HG03108 (cell line): ENCODE results near the gene SPINK9.

Experiments
- ATAC-seq: cut with Tn5 transposase; IDR thresholded peaks from one replicate; pipeline ENCODE4 v1.9.1; 2021; ENCODE audit warnings: moderate library complexity; ENCODE audit not compliant: unreplicated experiment

Gene SPINK9

DNA sequence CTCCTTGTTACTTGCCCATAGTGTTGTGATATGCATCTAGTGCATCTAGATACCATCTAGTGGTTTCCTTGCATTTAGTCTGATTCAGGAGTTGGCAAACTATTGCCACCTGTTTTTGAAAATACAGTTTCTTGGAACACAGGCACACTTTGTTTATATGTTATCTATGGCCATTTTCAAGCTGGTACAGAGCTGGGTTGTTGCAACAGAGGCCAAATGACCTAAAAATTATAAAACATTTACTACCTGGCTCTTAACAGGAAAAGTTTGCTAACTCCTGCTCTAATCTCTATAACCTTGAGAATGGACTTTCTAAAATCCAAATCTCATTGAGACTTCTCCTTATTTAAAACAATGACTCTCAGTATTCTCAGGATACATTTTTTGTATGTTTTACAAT is 29.0 kb downstream of the SPINK9 start:
- ATAC-seq: no peak

DNA sequence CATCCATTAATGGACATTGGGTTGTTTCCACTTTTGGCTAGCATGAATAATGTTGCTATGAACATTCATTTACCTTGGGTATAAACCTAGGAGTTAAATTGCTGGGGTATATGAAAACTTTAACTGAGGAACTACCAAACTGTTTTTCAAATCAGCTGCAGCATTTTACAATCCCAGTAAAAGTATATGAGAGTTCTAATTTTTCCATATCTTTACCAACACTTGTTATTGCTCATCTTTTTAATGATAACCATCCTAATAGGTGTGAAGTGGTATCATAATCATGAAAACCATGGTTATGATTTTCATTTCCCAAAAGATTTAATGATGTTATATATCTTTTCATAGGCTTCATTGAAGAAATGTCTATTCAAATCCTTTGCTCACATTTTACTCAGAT is 32.9 kb downstream of the SPINK9 start:
- no peak for ATAC-seq

DNA sequence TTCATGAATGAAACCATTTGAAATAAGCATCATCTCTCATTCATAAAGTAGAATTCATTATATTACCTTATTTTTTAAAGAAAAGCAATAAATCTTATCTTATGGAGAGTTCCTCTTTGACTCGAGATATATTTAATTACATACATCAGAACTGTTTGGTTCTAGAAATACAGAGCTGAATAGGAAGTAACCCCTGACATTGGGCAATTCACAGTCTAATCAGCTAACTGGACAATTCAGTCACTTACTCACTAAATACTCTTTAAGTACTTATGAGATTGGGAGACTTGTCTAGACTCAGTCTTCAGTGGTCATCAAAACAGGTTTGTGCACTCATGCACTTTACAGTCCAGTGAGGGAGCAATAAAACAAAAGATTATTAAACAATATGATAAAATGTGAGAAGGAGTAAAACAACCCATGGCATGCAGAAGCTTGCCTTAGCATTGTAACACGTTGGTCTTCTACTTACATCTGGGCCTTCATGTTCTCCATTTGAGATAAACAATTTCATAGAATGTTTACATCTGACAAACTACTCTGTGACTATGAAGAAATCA is 36.9 kb downstream of the SPINK9 start:
- ATAC-seq: no peak

DNA sequence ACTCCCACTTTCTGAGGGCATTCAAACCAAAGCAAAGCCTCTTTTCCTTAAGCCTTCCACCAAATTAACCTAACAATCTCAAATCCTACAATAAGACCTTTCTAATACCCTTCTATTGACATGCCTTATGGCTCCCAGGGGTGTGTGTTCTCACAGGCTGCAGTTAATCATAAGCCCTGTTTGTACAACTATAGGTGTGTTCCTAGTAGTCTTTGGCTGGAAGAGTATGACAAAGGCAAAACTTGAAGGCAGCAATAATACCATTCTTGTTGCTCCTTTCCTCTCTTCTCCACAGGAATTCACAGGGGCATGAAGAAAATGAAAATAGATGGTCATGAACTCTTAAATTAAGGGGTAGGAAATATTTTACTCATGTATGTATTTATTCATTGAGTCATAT is 37.5 kb downstream of the SPINK9 start:
- ATAC-seq: no peak

DNA sequence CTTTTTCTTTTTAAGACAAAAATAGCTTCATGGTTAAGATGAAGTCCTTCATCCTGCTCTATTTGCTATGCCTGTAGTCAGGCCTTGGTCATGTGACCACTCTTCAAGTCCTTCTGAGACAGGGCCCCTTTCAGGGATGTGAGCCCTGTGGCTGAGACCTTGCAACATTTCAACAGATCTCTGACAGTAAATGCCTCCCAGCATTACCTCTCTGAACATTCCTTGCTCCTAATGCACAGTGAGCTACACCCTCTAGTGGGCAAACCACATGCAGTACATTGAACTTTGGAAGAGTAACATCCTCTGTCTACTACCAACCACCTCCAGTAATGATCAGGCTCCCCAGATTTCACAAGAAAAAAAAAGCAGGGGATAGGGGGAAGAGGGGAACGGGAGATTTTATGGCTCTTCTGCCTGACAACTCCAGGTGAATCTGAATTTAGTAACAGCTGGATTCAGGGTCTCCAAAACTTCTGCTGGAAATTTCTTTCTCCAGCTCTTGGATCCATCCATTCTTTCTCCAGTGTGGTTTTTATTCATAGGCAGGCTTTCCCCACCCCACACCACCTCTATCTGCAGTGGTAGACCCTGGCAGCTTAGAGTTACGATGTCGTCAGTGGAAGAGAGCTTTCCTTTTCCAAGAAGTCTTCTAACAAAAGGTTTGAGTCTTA is 39.5 kb downstream of the SPINK9 start:
- no peak for ATAC-seq

DNA sequence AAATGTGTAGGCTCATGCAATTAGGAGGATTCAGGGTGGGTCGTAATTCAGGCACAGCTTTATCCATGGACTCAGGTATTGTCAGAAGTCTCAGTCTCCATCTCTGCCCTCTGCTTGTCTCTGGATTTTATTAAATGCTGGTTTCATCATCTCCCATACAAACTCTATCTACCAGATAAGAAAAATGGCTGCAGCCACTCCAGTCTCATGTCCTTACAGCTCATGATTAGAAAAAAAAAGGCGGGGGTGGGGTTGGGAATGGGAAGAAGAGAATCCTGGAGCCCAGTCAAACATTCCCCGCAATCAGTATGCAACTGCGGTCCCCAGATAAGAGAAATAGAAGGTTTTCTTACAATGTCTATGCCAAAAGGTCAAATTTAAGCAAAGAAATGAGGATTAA is 40.8 kb downstream of the SPINK9 start:
- no peak for ATAC-seq

DNA sequence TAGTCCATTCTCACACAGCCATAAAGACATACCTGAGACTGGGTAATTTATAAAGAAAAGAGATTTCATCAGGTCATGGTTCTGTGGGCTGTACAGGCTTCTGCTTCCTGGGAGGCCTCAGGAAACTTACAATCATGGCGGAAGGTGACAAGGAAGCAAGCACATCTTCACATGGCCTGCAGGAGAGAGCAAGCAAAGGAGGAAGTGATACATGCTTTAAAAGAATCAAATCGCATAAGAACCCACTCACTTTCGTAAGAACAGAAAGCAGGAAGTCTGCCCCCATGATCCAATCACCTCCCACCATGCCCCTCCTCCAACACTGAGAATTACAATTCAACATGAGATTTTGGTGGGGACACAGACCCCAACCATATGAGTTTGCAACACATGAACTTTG is 43.3 kb downstream of the SPINK9 start:
- ATAC-seq: no peak

DNA sequence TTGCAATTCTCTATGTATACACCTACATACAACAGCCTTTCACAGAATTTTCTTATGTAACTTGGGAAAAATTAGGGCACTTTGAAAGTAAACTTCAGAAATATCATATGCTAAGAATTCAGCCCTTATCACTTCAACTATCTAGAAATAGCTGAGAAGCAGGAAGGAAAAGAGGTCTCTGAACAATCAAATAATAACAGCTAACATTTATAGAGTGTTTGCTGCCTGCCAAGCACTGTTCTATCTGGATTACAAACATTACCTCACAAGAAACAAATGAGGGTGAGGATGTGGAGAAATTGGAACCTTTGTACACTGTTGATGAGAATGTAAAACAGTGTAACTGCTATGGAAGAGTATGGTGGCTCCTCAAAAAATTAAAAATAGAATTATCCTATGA is 44.0 kb downstream of the SPINK9 start:
- ATAC-seq: no peak

DNA sequence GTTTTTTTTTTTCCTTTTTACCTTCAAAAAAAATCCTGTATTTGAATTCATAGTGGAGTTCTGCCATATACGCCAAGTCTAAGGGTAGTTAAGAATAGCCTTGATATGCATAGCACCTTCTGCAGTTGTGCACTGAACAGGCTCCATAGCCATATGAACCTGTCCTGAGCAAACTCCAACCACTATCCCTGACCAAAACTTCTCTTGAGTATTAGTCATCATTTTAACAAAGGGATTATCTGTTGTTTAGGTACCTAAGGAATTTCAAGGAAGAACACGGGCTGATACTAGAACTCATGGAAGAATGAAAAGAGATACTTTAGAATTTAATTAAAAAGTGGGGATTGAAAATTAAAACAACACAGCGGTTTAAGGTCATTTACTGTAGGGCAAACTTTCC is 46.5 kb downstream of the SPINK9 start:
- ATAC-seq: no peak

DNA sequence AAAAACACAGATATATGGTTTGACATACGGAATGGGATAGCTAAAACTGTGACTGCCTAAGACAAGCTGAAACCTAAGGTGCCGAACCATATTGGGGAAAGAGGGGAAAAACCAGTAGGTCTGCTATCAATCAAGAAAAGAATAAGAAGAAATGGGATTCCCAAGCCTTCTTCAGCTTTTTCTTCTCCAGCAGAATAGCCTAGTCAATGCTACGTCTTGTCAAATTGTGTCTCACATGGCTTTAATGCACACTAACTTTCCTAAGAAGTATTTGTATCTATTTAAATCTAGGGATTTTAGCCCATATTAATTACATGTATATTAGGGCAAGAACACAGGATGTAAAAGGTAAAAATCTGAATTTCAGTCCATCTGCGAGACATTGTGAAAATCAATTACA is 47.6 kb downstream of the SPINK9 start:
- no peak for ATAC-seq

DNA sequence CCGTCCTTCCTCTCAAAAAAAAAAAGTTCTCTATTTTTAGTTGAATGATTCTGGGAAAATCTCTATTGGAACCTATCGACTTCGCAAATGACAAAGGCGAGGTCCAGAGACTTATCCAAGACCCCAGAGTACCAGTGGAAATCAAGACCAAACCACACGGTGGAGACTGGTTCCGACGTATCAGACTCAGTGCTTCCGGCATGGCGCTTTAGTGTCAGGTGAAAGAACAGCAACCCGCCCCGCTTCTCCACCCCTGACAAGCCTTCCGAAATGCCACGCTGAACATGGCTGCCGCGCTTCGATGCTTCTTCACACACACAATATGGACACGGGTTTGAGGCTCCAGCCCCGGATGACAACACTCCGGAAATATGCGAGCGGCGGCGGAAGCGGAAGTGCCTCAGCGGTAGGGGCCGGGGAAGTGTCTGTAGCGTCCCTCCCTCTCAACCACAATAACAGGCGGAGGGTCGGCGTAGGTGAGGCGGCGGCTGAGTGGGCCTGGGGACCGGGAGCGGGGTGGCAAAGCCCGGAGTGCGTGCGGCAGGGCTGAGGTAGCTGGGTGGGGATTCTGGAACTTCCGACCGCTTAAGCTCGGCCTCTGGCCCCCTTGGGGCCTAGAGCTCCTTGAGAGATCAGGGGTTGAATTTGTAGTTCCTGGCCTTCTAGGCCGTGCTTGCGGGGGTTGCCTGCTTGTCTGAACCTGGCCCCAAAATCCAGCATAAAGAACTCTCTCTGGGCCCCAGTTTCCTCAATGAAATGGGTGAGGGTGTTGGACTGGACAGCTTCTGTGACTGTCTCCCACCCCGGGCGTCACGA is 48.4 kb downstream of the SPINK9 start, which contains the start of gene FBXO38:
Gene FBXO38 (plus strand): TSS at position 395 of the 816 bp plus-strand sequence. CDS start 10,819 bp downstream, outside the sequence.
- ATAC-seq: peak; percentile 99

DNA sequence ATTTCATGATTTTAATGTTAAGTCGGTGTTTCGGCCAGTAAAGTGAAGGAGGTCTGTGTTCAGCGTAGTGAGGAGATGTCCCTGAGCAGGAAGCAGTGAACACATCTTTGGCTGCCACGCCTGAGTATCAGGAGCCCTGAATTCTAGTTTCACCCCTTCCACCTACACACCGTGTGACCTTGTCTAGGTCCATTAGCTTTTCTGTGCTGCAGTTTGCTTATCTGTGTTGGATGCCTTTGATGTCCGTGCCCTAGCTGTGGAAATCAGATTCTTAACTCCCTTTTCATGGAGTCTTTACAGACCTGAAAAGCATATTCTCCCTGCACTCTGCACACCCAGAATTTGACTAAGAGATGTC is 49.0 kb downstream of the SPINK9 start:
- ATAC-seq: no peak

DNA sequence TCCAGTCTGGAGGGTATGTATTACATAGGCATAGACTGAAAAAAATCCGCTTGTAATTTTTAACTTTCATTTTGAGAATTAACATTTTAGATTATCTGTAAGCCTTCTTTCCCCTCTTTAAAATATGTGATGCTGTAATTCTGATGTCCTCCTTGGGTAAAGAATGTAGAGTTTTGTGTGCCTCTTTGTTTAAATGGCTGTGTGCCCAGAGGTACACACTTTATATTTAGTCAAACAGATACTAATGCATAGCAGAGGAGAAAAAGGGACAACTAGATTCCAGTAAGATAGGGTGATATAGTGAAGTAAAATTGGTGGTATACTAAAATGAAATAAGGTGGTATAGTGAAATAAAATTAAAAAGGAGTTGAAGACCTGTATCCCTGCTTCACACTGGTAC is 49.7 kb downstream of the SPINK9 start:
- ATAC-seq: no peak

DNA sequence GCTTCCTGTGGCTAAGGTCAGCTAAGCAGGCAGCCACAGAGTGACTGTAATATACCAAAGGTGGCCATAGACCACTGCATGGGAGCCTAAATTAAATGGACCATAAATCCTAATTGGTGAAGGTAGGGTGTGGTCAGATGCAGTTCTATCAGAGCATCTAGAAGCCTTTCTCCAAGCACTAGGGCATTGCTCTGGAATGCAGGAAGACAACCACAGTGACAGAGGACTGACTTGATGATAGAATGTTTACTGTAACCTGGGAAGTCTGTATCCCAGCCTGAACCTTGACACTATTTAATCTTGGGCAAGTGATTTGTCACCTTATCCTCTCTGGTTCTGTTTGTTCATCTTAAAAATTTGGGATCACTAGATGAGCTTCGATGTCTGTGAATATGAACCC is 50.7 kb downstream of the SPINK9 start:
- no peak for ATAC-seq

DNA sequence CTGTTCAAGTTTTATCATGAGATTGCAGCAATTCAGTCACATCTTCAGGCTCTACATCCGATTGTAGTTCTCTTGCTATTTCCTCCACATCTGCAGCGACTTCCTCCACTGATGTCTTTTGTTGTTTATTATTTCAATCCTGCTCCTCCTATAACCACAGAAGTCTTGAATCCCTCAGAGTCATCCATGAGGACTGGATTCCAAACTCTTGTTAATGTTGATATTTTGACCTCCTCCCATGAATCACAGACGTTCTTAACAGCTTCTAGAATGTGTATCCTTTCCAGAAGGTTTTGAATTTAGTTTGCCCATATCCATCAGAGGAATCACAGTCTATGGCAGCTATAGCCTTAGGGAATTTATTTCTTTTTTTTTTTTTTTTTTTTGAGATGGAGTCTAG is 52.0 kb downstream of the SPINK9 start:
- ATAC-seq: no peak

DNA sequence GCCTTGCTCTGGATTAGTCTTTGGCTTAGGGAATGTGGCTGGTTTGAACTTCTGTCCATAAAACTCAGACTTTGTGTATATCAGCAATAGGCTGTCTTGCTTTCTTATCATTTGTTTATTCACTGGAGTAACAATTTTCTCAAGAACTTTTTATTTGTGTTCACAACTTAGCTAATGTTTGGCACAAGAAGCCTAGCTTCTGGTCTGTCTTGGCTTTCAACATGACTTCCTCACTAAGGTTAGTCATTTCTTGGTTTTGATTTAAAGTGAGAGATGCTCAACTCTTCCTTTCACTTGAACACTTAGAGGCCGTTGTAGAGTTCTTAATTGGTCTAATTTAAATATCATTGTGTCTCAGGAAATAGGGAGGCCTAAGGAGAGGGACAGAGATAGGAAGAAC is 53.3 kb downstream of the SPINK9 start:
- ATAC-seq: no peak
